DMS 273 treated with DMSO at 0.1 percent for 48 hours (cell line): ENCODE data around the gene CXorf51B.
"Not testable (repeated sequence)": the region's sequence is repeated elsewhere in the genome, so short reads cannot be mapped to it uniquely, and the experiment has no call there.

ENCODE experiments used
- DNase-seq: peaks from one replicate; lab custom pipeline; 2025; lab: John Stamatoyannopoulos, UW

CXorf51B gene

DNA sequence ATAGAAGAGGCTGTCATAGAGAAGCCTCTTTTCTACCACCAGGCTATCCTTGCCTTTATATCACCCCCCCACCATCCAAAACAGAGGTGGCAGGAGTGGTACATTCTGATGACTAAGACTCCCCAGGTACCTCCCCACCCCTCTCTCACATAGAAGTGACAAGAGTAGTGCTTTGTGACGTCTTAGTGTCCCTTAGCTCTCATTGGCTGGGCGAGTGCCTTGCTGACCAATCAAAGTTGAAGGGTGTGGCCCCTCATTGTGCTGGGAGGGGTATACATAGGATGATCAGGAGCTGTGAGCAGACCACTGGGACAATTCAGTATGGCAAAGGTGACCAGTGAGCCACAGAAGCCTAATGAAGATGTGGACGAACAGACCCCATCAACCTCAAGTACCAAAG lies at the start of gene CXorf51B:
Gene CXorf51B, plus strand, starts transcription at position 301 of the 400 bp plus-strand sequence. Its CDS starts 21 bp downstream, at position 322.
- DNase-seq, result not testable (repeated sequence)

- not testable (repeated sequence) for DNase-seq
Observed at GRCh38 chrX:146814644-146815043, 5.1 kb downstream of the CXorf51B start, which contains the start of gene CXorf51A. Gene CXorf51A (minus strand): TSS chrX:146814744. CDS start chrX:146814723, 21 bp downstream.

- DNase-seq, result no peak
Observed at GRCh38 chrX:146831994-146832393, 22.4 kb downstream of the CXorf51B start.

DNA sequence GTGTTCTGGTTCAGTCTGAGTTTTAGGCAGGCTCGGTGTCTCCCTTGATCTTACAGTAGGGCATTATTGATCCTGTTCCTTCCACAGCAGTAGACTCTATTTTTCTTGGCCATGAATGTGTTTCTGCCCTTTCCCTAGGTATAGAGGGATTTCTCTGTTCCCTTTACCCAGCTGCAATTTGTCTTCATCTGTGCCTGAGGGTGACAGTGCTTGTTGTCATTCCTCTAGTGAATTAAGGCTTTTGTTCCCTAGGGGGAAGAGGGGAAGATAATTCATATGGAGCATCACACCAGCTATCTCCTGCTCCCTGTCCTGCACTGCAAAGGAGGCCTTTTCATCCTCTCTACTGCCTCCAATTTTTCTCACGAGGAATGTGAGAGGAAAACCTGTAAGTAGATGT lies 44.7 kb downstream of the CXorf51B start:
- DNase-seq, result no peak
